Measurements from ENCODE around the gene TSPOAP1.

Gene TSPOAP1

DNA sequence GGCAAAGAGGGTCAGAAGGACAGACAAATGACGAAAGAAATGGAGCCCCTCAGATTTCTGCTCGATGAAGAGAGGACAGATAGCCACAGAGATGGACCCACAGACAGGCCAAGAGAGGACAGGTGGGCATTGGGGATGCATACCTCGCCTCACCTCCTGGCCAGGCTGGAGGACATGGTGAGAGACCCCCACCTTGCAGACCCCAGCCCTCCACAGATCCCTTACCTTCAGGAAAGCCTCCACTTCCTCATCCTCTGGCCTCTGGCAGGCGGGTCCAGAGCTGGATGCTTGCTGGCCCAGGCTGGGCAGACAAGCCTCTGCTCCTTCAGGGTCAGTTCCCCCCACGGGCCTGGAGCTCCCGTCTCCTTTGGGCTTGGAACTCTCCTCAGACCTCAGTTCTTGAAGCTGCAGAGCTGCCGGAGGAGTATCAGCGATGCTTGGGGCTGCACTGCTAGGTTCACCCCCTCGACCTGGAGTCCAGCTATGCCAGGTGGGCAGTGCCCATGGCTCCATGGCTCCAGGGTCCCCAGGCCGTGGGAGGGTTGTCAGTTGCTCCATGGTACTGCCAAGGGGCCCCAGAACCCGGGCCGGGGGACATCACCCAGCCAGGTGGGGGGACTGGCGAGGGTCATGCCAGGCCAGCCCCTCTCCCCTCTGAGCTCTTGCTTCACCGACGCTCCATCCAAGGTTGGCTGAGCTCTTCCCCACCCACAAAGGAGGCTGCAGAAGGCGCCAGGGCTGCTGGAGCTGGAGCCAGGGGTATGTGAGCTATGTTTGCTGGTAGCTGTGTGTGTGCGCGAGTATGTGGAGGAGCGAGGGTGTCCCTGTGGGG, 1.0 kb downstream of the TSPOAP1 start:
- no peak for DNase-seq

DNA sequence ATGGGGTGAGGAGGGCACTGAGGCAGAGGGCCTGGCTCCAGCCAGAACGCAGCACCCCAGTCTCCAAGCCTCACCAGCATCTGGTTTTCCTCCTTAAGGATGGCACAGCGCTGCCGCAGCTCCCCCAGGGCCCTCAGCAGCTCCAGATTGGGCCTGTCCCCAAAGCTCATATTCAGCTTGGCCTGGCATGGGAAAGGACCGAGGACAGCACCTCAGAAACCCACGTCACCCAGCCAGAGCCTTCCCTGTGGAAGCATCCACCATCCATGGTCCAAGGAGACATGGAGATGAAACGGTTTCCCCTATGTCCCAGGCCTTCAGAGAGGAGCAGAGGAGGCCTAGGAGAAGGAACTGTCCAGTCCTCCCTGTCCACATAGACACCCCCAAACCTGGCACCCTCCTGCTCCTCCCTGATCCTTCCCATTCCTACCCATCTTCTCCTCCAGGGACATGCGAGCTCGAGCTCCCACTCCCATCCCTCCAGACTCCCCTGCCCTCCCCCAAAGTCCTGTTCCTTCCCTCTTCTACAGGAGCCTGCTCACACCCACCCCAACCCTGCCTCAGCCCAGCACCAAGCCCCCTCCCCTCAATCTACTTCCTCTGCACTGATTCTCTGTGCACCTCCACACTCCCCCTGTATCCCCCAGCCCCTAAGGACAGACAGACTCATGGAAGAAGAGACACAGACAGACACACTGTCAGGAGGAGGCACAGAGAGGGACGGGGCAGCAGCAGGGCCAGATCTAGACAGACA, 1.8 kb downstream of the TSPOAP1 start:
- DNase-seq: no peak

DNA sequence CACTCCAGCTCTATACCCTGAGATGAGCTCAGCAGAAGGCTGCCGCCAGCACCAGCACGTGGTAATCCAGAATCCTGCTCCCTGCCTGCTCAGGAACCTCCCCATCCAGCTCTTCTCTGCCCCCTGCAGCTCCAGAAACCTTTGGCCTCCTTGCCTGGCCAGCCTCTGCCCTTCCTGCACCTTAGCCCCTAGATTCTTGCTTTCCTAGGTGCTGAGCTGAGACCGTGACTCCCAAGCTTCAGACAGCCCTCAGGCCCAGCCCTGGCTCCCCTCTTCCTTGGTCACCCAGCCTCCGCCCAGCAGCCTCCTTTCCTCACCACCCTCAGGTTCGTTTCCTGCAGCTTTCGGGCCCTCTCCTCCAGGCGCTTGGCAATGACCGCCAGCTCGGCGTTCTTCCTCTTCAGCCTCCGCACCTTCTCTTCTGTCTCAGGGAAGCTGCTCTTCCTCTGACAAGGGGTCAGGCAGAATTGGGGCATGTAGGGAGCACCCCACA, 2.6 kb downstream of the TSPOAP1 start:
- DNase-seq: no peak

DNA sequence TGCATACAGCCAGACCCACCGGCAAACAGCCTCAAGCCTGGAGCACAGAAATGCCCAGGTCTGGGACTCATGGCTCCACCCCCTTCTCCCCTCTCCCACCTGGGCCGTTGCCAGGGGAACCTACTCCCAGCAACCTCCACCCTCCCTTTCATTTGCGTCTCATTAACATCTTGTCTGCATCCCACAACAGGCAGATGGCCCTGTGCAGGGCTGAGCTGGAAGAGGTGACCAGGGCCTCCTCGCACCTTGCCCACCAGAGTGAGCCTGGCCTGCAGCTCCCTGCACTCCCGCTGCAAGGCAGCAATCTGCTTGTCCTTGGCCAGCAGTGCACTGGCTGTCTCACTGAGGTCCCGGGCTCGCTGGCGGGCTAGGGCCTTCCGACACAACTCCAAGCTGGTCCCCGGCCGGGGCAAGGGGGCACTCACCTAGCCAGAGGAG, 3.3 kb downstream of the TSPOAP1 start:
- no peak for DNase-seq

DNA sequence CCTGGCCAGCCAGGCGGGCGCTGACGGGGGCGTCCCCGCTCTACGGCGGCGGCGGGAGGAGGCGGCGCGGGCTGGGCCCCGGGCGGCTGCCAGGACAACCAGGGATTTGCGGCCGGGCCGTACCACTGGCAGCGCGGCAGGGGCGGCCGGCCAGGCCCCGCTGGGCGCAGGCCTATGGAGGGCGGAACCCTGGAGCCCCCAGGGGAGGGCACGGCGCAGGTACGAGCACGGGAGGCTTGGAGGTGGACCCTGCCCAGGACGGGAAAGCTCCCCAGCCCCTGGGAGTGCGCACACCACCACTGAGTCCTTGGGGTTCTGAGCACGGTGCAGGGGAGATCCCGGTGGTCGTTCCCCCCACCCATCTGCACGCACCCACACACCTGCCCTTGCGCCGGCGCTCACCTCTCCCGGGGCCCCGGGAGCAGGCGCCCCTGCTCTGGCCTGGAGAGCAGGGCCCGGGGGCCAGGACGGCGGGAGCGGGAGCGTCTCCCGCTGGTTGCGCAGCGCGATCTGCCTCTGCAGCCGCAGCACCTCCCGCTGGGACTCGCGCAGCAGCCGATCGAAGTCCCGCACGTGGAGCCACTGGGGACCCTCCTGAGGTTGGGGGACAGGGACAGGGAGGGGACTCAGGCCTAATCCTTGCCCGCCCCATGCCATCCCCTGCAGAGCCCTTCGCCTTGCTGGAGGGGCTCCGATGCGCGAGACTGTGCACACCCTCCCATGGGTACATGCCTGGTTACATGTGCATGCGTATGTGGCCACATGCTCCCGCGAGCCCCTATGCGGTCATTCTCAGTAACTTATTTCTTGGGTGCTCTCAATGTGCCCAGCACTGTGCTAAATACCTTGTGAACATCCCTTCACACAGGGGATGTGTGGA, 3.9 kb downstream of the TSPOAP1 start:
- DNase-seq: no peak

DNA sequence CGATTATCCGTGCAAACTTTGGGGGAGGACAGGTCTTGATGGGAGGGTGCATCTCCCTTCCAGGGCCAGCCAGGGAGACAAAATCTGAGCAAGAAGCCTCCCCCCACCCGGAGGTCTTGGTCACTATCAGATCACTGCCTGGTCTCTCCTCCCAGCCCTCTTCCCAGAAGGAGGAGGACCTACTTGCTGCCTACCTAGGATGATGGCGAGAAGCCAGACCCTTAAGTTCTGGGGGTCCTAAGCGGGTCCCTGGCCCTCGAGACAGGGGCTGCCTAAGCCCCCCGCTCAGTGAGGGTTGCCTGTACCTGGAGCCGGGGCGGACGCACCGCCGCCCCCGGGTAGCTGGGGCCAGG, 4.6 kb downstream of the TSPOAP1 start:
- no peak for DNase-seq

DNA sequence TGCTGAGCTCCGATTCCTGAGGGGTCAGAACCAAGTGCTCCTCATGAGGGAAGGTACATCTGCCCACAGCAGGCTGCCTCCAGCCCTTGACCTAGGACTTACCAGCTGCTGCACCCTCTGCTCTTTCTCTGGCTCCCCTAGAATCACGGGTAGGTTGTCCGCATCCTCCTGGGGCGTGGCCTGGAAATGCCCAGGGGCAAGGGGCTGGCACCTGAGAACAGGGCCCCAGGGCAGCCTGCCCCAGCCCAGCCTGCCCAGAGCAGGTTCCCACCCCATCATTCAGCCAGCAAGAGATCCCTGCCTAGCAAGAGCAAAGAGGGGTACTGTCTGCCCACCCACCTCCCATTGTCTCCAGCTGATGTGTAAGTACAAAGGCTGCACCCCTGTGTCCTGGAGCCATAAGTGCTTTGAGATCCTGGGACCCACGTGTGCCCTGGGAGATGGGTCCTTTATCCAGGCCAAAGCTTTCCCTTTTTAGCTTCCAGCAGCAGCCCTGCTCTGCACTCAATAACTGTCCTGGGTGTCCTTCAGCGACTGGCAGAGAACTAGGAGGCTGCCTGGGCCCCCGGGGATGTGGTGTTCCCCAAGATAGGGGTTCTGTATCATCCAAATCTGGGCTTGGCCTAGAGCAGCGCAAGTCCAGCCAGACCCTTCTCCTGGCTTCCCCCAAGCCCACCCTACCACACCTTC, 5.1 kb downstream of the TSPOAP1 start:
- no peak for DNase-seq

DNA sequence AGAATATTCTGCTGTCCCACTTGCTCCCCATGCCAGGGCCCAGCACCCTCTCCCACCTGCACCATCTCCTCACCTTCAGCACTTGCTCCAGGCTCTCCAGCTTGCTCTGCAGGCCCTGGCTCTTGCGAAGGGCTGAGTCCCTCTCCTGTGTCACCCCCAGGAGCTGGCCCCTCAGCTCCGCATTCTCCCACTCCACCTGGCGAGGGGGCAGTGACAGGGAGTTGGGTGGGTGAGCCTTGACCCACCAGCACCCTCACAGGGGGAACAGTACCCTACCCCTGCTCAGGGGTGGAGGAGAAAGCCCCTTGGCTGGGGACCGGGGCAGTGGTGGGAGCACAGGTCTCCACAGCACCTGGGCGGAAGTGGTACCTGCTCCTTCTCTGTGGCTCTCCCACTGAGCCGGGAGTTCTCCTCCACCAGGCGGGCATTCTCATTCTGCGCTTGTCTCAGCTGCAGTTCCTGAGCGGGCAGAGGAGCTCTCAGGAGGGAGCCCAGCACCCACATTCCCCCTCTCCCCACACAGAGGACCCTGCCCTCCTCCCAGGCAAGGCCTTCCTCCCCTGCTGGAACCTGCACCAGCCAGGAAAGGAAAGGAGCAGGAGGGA, 5.9 kb downstream of the TSPOAP1 start:
- DNase-seq: no peak

DNA sequence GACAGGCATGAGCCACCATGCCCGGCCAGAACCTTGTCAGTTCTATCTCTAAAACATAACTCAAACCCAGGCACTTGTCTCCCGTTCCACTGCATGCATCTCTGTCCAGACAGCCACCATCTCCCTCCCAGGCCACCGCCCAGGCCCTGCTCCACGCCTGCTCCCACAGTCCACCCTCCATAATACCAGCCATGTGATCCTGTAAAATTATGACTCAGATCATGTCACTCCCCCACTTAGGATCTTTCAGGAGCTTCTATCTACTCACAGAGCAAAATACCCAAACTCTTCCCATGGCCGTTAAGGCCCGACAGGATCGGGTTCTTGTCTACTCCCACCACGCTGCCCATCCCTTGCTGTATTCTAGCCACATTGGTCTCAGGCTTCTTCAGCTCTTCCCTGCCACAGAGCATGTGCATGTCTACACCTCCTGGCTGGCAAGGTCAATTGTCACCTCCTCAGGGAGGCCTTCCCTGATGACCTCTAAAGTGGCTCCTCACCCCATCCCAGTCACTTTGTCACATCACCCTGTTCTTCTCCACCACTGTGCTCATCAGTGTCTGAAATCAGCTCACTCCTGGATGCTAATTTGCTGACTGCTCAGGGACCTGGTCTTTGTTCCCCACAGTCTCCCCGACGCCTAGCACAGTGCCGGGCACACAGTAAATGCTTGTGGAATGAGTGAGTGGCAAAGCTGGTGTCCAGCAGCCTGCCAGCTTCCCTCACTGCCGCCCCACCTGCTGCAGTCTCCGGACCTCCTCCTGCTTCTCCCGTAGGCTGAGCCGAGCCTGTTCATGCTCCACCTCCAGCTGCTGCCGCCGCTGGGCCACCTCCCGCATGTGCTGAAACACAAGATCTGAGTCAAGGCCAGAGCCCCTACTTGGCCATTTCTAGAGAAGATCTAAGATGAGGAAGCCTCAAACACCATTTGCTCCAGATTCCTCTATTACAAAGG, 6.7 kb downstream of the TSPOAP1 start:
- no peak for DNase-seq

DNA sequence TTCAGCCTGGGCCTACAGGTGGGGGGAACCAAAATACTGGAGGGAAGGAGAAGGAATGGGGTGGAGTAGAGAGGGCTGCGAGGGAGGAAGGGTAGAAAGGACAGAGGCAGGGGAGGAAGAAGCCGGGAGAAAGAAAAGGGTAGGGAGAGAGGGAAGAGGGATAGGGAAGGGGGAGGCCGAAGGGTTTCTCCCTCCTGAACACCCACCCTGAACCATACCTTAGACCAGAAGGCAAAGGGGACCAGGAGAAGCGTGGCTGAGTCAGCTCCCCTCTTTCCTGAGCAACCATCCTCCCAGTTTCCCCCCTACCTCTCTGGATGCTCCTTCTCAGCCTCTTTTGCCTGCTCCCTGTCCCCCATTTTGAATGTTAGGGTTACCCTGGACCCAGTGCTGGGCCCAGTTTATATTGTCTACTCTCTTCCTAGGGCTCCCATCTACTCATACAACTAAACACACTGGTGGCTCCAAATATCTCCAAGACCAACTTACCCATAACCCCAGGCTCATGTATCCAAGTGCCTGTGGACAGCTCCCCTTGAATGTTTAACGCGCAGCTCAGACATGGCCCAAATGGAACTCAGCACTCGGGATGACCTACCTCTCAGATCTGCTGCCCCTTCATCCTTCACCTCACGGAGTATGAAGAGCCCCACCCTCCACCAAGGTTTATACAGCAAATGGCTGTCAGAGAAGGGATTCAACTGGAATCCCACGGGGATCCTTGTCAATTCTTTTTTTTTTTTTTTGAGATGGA, 7.8 kb downstream of the TSPOAP1 start:
- no peak for DNase-seq

DNA sequence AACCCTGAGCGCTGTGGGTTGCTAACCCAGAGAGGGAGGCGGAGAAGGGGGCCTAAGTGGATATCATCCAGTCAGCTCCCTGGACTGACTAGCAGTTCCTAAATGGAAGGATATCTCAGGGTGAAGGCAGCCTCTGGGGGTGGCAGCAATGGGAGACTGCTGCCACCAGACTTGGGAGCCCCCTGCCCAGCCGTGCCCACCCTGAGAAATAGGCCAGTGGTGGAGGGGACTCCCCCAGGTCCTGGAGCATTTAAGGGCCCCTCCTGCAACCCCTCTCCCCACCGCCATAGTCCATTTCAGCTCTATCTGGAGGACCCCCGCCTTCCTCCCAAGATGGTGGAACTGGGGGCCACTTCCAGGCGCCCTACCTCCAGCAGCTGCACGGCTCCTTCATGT, 8.4 kb downstream of the TSPOAP1 start:
- no peak for DNase-seq

DNA sequence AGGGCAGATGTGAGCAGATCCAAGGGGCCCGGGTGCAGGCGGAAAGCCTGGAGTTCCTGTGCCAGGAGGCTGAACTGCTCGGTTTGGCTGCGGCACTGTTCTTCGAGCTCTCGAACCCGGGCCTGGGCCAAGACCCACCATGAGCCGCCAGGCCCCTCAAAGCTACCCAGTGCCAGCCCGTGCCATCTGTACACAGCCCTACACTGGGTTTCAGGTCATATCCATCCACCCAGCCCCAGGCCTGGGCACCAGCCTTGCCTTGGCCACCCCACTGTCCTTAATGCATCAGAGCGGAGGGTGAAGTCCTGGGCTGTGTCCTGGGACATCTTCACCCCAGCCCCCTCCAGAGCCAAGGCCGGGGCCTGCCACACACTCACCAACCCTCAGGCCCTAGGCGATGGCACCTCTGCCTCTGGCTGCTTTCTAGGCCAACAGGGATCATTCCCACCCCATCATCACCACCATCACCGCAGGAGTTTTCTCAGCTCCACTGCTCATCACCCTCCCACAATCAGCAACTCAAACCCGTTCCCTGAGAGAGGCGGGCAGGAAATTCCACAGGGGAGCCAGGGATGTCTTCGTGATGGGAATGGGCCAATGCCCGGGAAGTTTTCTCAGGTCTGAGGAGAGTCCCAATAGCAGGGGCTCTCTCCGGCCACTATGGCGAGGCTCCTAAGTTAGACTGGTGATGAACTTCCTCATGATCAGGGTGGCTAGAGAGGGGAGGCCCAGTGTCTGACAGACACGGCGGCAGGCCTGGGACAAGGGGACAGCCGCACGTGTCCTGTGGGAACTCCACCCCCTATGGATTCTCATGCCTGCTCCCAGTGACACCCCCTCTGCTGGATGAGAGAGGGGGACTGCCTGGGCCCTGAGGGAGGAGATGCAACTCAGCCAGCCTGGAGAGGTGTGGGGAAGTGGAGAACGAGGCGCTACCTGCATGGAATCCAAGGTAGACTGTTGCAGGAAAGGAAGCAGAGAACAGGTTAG, 9.1 kb downstream of the TSPOAP1 start:
- no peak for DNase-seq

DNA sequence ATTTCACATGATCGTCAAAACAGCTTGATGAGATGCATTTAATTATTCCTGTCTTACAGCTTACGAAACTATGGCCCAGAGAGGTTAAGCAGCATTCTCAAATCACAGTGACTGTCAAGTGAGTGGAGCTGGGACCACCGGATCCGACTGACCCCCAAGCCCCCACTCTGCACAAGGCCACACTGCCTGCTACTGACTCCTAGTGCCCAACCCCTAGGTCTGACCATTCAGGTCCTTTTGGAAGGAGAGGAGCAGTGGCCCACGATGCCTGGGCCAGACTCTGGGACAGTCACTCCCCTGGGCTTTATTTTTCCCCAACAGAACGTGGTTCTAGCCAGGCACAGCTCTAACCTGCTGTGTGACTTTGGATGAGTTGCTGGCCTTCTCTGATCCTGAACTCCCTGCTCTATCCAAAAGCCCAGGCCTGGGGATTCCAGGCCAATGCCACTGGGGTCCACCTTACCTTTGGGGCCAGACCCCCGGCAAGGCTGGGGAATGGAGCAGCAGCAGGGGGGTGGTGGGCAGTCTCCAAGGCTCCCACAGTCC, 9.9 kb downstream of the TSPOAP1 start:
- DNase-seq: no peak

DNA sequence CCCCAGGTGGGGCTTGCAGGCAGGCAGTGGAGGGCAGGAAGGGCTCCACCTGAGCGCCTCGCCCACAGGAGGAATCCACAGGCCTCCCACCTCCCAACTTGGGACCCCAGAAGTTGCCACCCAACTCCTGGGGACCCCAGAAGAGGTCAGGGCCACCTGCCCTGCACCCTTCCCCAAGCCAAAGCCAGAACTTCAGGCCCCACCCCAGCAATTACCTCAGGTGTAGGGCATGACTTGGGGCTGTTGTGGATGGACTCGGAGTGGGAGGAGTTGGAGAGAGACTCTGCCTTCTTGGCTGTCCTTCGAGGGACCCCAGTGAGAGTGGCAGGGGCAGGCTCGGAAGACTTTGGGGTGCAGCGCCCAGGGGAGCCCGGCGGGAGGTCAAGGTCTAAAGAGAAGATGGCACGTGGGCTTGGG, 10.5 kb downstream of the TSPOAP1 start:
- DNase-seq: no peak

DNA sequence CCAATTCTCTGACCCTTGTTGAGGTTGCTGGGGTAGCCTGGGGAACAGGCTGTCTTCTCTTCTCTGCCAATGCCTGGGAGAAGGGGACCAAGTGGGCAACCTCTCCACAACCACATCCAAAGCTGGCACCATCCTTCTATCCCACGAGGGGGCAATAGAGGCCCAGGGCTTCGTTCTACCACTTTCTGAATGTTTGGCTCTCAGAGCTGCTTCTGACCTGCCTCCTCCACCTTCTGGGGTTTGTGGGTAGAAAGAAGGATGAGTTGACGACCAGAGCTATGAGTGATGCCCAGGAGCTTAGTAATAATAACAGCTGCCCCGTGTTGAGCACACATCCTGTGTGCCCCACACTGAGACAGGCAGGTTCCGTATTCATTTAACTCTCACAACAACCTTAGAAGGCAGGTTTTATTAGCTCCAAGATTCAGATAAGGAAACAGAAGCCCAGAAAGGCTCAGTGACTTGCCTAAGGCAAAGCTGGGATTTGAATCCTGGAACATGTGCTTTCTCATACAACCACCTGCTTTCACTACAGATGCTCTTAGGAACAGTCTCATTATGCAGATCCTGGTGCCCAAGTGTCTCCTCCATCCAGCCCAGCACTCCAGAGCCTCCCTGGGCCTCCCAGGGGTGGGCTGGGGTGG, 11.1 kb downstream of the TSPOAP1 start:
- DNase-seq: peak; percentile 85 to 87

DNA sequence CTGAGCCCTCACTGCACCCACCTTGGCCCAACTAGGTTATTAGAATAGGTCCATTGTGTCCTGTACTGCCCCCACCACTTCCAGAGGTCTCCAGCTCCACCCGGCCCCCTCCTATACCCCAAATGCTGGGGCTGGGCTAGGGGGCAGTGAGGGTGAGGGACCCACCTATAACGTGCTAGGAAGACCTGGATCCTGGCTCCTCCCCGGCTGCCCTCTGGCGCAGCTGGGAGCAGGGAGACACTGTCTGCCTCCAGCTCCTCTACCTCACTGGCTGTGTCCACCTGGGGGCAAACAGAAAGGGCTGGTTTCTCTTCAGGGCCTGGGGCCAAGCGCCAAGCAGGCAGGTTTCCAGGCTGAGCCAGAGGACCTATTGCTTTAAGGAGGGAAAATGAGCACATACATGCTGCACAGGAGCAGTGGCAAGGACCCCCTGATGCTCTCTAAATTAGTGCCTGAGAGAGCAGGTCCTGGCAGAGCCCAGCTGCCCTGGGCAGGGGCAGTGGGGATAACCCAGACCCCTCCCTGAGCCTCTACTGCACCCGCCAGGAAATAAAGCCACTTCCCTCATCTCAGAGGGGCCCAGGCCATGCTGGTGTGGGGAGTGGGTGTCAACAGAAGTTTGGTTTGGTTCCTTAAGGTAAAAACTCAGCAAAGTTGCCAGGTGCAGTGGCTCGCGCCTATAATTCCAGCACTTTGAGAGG, 12.2 kb downstream of the TSPOAP1 start:
- peak in 1 of 2 donors; percentile 9 for DNase-seq

DNA sequence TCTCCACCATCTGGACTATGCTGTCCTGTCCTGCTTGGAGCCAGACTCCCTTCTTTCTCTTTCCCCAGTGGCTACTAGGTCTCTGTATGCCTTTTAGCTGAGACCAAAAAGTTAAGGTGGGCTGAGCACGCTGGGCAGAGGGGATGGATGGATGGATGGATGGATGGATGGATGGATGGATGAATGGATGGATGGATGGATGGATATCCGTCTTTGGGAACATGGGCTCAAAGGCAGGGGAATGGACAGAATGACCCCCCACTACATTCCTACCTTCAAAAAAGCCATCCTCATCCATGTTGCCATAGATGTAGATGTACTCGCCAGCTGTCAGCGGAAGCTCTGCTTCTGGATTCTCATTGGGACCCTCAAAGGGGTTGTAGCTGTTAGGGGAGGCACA, 12.8 kb downstream of the TSPOAP1 start:
- no peak for DNase-seq

All from CD4-positive, alpha-beta T cell treated with Interleukin-4 for 1 hour (primary cell).